ENCODE results near the gene FGF1. TPM values are rescaled to one million over a fixed set of nuclear protein-coding genes. Genes with fewer than 3 reads are reported as not detected.

Gene FGF1
- polyA plus RNA-seq, 3 donors from 2014 or later = not detected

GRCh38 chr5:142640316-142641005 lies 45.4 kb downstream of the FGF1 start:
- H3K27ac Mint-ChIP-seq = no peak overlapping the region
- DNase-seq = no peak
- peaks cover 0 to 3% (median 0%) of the 10 kb centered on the region in 6 donors for H3K9me3 Mint-ChIP-seq
- H3K27me3 Mint-ChIP-seq (ENCODE audit: low read depth in 3 of 3) = peaks cover 4 to 9% (median 8%) of the 10 kb centered on the region in 3 donors
- no peak overlapping the region for H3K4me3 Mint-ChIP-seq
- H3K36me3 Mint-ChIP-seq = no peaks in the 10 kb centered on the region
- H3K4me1 Mint-ChIP-seq = no peaks in the 10 kb centered on the region

- Mint-ChIP-seq H3K36me3 (no peaks in the 10 kb centered on the region), H3K4me1 (no peaks in the 10 kb centered on the region), H3K4me3 (no peak overlapping the region), H3K9me3 (peaks cover 0 to under 1% (median 0%) of the 10 kb centered on the region in 6 donors), H3K27me3 (ENCODE audit: low read depth in 3 of 3) (peaks cover 4 to 11% (median 8%) of the 10 kb centered on the region in 3 donors), H3K27ac (no peak overlapping the region)
- DNase-seq = no peak
Observed at GRCh38 chr5:142639455-142639854, 46.4 kb downstream of the FGF1 start.

GRCh38 chr5:142637871-142638270 lies 48.0 kb downstream of the FGF1 start:
- H3K27me3 Mint-ChIP-seq (ENCODE audit: low read depth in 3 of 3) = peaks cover 5 to 12% (median 6%) of the 10 kb centered on the region in 3 donors
- DNase-seq = no peak
- no peaks in the 10 kb centered on the region for H3K4me1 Mint-ChIP-seq
- no peak overlapping the region for H3K4me3 Mint-ChIP-seq
- no peaks in the 10 kb centered on the region for H3K36me3 Mint-ChIP-seq
- no peaks in the 10 kb centered on the region for H3K9me3 Mint-ChIP-seq
- H3K27ac Mint-ChIP-seq = no peak overlapping the region

- no peaks in the 10 kb centered on the region for H3K4me1 Mint-ChIP-seq
- DNase-seq = no peak
- H3K36me3 Mint-ChIP-seq = no peaks in the 10 kb centered on the region
- no peak overlapping the region for H3K27ac Mint-ChIP-seq
- H3K4me3 Mint-ChIP-seq = no peak overlapping the region
- no peaks in the 10 kb centered on the region for H3K9me3 Mint-ChIP-seq
- H3K27me3 Mint-ChIP-seq (ENCODE audit: low read depth in 3 of 3) = peaks cover 5 to 12% (median 6%) of the 10 kb centered on the region in 3 donors
Observed at GRCh38 chr5:142636698-142637324, 49.1 kb downstream of the FGF1 start.

- Mint-ChIP-seq H3K4me3 (no peak overlapping the region), H3K9me3 (no peaks in the 10 kb centered on the region), H3K4me1 (no peaks in the 10 kb centered on the region)
Observed at GRCh38 chr5:142636093-142636492, 49.8 kb downstream of the FGF1 start.

GRCh38 chr5:142634216-142635011 lies 51.5 kb downstream of the FGF1 start:
- Mint-ChIP-seq H3K27ac (no peak overlapping the region), H3K4me3 (no peak overlapping the region), H3K36me3 (no peaks in the 10 kb centered on the region), H3K9me3 (no peaks in the 10 kb centered on the region), H3K27me3 (ENCODE audit: low read depth in 3 of 3) (peaks cover 5 to 12% (median 9%) of the 10 kb centered on the region in 3 donors), H3K4me1 (no peaks in the 10 kb centered on the region)
- DNase-seq = no peak

More at GRCh38 chr5:142636093-142636492, 49.8 kb downstream of the FGF1 start:
- Mint-ChIP-seq H3K36me3 (no peaks in the 10 kb centered on the region), H3K27ac (no peak overlapping the region), H3K27me3 (ENCODE audit: low read depth in 3 of 3) (peaks cover 5 to 12% (median 6%) of the 10 kb centered on the region in 3 donors)
- DNase-seq = no peak

GRCh38 chr5:142630927-142631539 lies 54.9 kb downstream of the FGF1 start:
- Mint-ChIP-seq H3K36me3 (no peaks in the 10 kb centered on the region), H3K9me3 (no peaks in the 10 kb centered on the region), H3K4me3 (no peak overlapping the region), H3K4me1 (no peaks in the 10 kb centered on the region), H3K27me3 (ENCODE audit: low read depth in 3 of 3) (peaks cover 1 to 7% (median 6%) of the 10 kb centered on the region in 3 donors), H3K27ac (no peak overlapping the region)
- no peak for DNase-seq

- Mint-ChIP-seq H3K4me1 (no peaks in the 10 kb centered on the region), H3K27ac (no peak overlapping the region), H3K9me3 (no peaks in the 10 kb centered on the region), H3K27me3 (ENCODE audit: low read depth in 3 of 3) (peaks cover 0 to 9% (median 3%) of the 10 kb centered on the region in 3 donors), H3K4me3 (no peak overlapping the region), H3K36me3 (no peaks in the 10 kb centered on the region)
- DNase-seq = no peak
Observed at GRCh38 chr5:142627383-142628217, 58.3 kb downstream of the FGF1 start.

GRCh38 chr5:142626786-142627185 lies 59.1 kb downstream of the FGF1 start:
- no peaks in the 10 kb centered on the region for H3K36me3 Mint-ChIP-seq
- no peaks in the 10 kb centered on the region for H3K9me3 Mint-ChIP-seq
- no peak overlapping the region for H3K4me3 Mint-ChIP-seq
- H3K4me1 Mint-ChIP-seq = no peaks in the 10 kb centered on the region
- H3K27ac Mint-ChIP-seq = no peak overlapping the region
- peaks cover 0 to 9% (median 4%) of the 10 kb centered on the region in 3 donors for H3K27me3 Mint-ChIP-seq (ENCODE audit: low read depth in 3 of 3)
- no peak for DNase-seq

- no peak overlapping the region for H3K4me3 Mint-ChIP-seq
- no peaks in the 10 kb centered on the region for H3K36me3 Mint-ChIP-seq
- H3K27ac Mint-ChIP-seq = no peak overlapping the region
- H3K27me3 Mint-ChIP-seq (ENCODE audit: low read depth in 3 of 3) = peaks cover 2 to 9% (median 7%) of the 10 kb centered on the region in 3 donors
- DNase-seq = no peak
- H3K9me3 Mint-ChIP-seq = no peaks in the 10 kb centered on the region
- H3K4me1 Mint-ChIP-seq = no peaks in the 10 kb centered on the region
Observed at GRCh38 chr5:142626099-142626498, 59.8 kb downstream of the FGF1 start.

GRCh38 chr5:142621227-142621626 lies 64.7 kb downstream of the FGF1 start:
- Mint-ChIP-seq H3K4me1 (no peaks in the 10 kb centered on the region), H3K4me3 (no peak overlapping the region), H3K36me3 (no peaks in the 10 kb centered on the region), H3K27ac (no peak overlapping the region), H3K9me3 (no peaks in the 10 kb centered on the region), H3K27me3 (ENCODE audit: low read depth in 3 of 3) (peaks cover 2 to 7% (median 2%) of the 10 kb centered on the region in 3 donors)
- no peak for DNase-seq

GRCh38 chr5:142619815-142620214 lies 66.1 kb downstream of the FGF1 start:
- Mint-ChIP-seq H3K4me3 (no peak overlapping the region), H3K36me3 (no peaks in the 10 kb centered on the region), H3K4me1 (no peaks in the 10 kb centered on the region), H3K27me3 (ENCODE audit: low read depth in 3 of 3) (peaks cover 2 to 4% (median 3%) of the 10 kb centered on the region in 3 donors), H3K9me3 (no peaks in the 10 kb centered on the region), H3K27ac (no peak overlapping the region)
- no peak for DNase-seq

- Mint-ChIP-seq H3K27ac (no peak overlapping the region), H3K27me3 (ENCODE audit: low read depth in 3 of 3) (peaks cover 3 to 4% (median 3%) of the 10 kb centered on the region in 3 donors), H3K4me3 (no peak overlapping the region), H3K36me3 (no peaks in the 10 kb centered on the region), H3K9me3 (no peaks in the 10 kb centered on the region), H3K4me1 (no peaks in the 10 kb centered on the region)
- no peak for DNase-seq
Observed at GRCh38 chr5:142618130-142618523, 67.8 kb downstream of the FGF1 start.

Data from immature natural killer cell (primary cell).